HL-60 (cell line): ENCODE data around the gene ODR4.
"Not testable (repeated sequence)": the region's sequence is repeated elsewhere in the genome, so short reads cannot be mapped to it uniquely, and the experiment has no call there.

Experiments used
- DNase-seq, 2 experiments: peaks; one replicate each; pipeline ENCODE4 v3.0.0-alpha.2; 2010 to 2020; ENCODE audit warnings: low read depth in 1 of 2, low spot score in 1 of 2
- H3K27ac ChIP-seq: fragments of 250-450 bp; sonication (Bioruptor Pico); replicated peaks from 2 replicates; pipeline ENCODE4 v1.5.1; 2020; ENCODE audit warnings: mild to moderate bottlenecking, moderate library complexity
- H3K27me3 ChIP-seq: fragments of 250-450 bp; sonication (Bioruptor Pico); 2 replicates; pipeline ENCODE4 v1.5.1; 2021; ENCODE audit warnings: mild to moderate bottlenecking, moderate library complexity; ENCODE audit not compliant: insufficient read depth, poor library complexity, severe bottlenecking
- H3K4me3 ChIP-seq: replicated peaks from 2 replicates; pipeline ENCODE4 v1.5.1; 2011; ENCODE audit warnings: mild to moderate bottlenecking, control low read depth, low read length; ENCODE audit not compliant: insufficient read depth
- CTCF ChIP-seq: IDR thresholded peaks from one replicate; pipeline ENCODE4 v1.5.1; 2011; ENCODE audit warnings: low read length, control low read depth, inconsistent platforms; ENCODE audit not compliant: insufficient read depth
- GABPA ChIP-seq: IDR thresholded peaks from 2 replicates; pipeline ENCODE4 v1.6.1; 2012; ENCODE audit warnings: low read depth
- POLR2AphosphoS5 ChIP-seq: IDR thresholded peaks from 2 replicates; pipeline ENCODE4 v1.6.1; 2012; ENCODE audit warnings: low read depth
- REST ChIP-seq: IDR thresholded peaks from 2 replicates; pipeline ENCODE4 v1.6.1; 2012; ENCODE audit warnings: low read depth; ENCODE audit not compliant: insufficient replicate concordance
- SPI1 ChIP-seq: IDR thresholded peaks from 2 replicates; pipeline ENCODE4 v1.6.1; 2012; ENCODE audit warnings: low read depth, mild to moderate bottlenecking, borderline replicate concordance

The ODR4 gene

GRCh38 chr1:186463511-186463910 lies 87.9 kb downstream of the ODR4 start:
- no peak for TF ChIP-seq CTCF
- no peak for TF ChIP-seq POLR2AphosphoS5
- TF ChIP-seq GABPA = no peak
- TF ChIP-seq REST = no peak
- no peak for TF ChIP-seq SPI1
- H3K4me3 ChIP-seq = no peak overlapping the region
- H3K27me3 ChIP-seq = no peaks in the 10 kb centered on the region
- DNase-seq = no peak
- no peak overlapping the region for H3K27ac ChIP-seq

GRCh38 chr1:186463926-186464325 lies 88.3 kb downstream of the ODR4 start:
- TF ChIP-seq CTCF = no peak
- no peak overlapping the region for H3K27ac ChIP-seq
- no peak for DNase-seq
- no peak overlapping the region for H3K4me3 ChIP-seq
- no peaks in the 10 kb centered on the region for H3K27me3 ChIP-seq

GRCh38 chr1:186465491-186465890 lies 89.9 kb downstream of the ODR4 start:
- DNase-seq, H3K4me3 ChIP-seq, H3K27ac ChIP-seq, H3K27me3 ChIP-seq: not testable (repeated sequence)

- Histone ChIP-seq H3K4me3 (no peak overlapping the region), H3K27ac (no peak overlapping the region), H3K27me3 (no peaks in the 10 kb centered on the region)
- no peak for DNase-seq
- TF ChIP-seq GABPA (no peak), POLR2AphosphoS5 (no peak), REST (no peak), CTCF (no peak), SPI1 (no peak)
Measured at GRCh38 chr1:186465946-186466345, 90.3 kb downstream of the ODR4 start.
